ENCODE data around the gene LRRN4.

Gene LRRN4

DNA sequence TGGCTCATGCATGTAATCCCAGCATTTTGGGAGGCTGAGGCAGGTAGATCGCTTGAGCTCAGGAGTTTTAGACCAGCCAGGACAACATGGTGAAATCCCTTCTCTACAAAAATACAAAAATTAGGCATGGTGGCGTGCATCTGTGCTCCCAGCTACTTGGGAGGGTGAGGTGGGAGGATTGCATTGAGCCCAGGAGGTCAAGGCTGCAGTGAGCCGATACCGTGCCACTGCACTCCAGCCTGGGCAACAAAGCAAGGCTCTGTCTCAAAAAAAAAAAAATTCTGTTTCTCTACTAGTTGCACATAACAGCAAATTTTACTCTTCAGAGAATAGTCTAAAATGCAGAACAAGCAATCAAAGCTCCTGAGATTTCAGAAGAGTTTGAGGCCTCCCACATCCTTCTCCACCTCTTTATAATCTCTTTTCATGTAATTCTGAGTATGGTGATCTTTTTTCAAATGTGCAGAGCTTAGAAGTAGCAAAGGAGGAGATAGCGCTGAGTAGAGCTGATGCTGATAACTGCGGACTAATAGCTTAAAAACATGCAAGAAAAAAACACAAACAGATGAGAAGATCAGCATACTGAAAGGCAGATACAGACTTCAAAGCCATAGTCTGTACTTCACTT lies 23.3 kb downstream of the LRRN4 start:
- no peak for DNase-seq (ENCODE audit: low read depth in 2 of 2)

DNA sequence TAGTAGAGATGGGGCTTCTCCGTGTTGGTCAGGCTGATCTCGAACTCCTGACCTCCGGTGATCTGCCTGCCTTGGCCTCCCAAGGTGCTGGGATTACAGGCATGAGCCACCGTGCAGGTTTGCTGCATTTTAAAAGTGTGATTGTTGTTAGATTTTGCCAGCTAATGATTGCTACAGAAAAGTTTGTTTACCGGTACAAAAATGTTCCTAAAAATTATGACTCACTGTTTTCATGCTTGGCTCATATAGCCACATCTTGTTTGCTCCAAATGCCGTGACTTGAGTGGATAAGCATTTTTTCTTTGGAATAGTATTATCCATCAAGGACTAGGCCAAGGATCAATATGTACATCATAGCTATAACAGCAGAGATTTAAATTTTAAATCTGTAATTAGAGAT lies 24.3 kb downstream of the LRRN4 start:
- DNase-seq (ENCODE audit: low read depth in 2 of 2) = no peak

DNA sequence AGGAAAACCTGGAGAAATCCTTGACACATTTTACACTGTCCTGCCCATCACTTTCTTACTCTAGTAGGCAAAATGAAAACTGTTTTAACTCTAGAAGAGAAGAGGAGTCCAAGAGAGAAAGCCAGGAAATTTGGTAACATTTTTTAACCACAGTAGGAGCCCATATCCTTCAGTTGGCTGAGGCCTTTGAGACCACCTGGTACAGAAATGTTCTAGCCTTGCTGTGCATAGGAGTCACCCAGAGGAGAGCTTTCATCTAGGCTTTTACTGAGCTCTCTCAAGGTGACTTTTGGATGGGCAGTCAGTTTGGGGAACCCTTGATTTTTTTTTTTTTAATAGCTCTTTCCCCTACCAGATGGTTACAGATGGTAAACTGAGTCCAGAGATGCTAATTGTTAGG lies 25.0 kb downstream of the LRRN4 start:
- no peak for DNase-seq (ENCODE audit: low read depth in 2 of 2)

DNA sequence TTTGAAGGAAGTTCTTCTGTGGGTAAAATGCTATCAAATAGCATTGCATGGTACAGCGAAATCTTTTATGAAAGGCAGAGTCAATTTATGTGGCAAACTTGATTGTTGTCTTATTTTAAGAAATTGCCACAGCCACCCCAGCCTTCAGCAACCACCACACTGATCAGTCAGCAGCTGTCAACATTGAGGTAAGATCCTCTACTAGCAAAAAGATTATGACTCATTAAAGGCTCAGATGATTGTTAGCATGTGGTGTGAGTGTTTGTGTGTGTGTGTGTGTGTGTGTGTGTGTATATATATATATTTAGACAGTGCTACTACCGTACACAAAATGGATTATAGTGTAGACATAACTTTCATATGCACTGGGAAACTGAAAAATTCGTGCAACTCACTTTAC lies 27.8 kb downstream of the LRRN4 start:
- DNase-seq (ENCODE audit: low read depth in 2 of 2) = no peak

DNA sequence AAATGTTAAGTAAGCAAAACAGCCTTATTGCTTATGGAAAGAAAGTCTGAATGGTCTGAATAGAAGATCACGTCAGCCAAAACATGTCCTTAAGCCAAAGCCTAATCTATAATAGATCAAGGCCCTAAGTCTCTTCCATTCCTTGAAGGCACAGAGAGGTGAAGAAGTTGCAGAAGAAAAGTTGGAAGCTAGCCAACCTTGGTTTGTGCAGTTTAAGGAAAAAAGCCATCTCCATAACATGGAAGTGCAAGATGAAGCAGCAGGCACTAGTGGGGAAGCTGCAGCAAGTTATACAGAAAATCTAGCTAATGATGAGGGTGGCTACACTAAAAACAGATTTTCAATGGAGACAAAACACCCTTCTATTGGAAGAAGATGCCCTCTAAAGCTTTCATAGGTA lies 29.1 kb downstream of the LRRN4 start:
- DNase-seq (ENCODE audit: low read depth in 2 of 2) = no peak

DNA sequence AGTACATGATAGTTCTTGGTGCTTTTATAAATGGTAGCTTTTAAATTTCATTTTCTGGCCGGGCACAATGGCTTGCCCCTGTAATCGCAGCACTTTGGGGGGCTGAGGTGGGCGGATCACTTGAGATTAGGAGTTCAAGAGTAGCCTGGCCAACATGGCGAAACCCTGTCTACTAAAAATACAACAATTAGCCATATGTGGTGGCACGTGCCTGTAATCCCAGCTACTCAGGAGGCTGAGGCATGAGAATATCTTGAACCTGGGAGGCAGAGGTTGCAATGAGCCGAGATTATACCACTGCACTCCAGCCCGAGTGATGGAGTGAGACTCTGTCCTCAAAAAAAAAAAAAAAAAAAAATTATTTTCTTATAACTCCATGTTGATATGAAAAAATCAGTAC lies 36.0 kb downstream of the LRRN4 start:
- no peak for DNase-seq (ENCODE audit: low read depth in 2 of 2)

DNA sequence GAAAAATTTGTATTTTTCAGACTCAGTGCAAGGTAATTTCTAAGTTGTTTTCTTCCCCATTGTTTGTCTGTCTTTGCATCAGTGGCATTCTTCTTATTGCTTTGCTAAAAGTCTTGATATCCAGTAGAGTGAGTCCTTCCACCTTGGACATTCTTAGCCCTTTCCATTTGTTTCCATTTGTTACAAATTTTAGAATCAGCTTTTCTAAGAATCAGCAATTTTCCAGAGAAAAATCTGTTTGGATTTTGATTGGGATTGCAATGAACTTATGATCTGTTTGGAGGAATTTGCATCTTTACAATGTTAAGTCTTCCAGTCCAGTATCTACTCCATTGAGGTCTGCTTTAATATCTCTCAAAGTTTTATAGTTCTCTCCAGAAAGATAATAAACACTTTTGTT lies 36.4 kb downstream of the LRRN4 start:
- no peak for DNase-seq (ENCODE audit: low read depth in 2 of 2)

DNA sequence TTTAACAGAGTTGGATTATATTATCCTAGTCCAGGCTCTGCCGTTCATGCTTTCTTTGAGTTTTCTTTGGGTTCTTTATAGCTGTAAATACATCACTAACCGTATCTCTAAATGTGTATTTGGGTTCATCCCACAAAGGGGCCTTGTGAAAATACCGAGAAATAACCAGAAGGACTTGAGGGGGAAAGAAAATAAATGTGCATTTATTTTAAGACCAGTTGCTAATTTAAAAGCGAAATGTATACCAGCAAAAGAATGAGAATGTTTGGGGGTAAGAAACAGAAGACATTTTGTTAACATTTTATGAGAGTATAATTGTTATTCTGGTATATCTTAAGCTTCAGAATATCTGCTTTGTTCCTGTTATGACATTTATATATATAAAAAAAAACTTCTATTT lies 38.9 kb downstream of the LRRN4 start:
- no peak for DNase-seq (ENCODE audit: low read depth in 2 of 2)

DNA sequence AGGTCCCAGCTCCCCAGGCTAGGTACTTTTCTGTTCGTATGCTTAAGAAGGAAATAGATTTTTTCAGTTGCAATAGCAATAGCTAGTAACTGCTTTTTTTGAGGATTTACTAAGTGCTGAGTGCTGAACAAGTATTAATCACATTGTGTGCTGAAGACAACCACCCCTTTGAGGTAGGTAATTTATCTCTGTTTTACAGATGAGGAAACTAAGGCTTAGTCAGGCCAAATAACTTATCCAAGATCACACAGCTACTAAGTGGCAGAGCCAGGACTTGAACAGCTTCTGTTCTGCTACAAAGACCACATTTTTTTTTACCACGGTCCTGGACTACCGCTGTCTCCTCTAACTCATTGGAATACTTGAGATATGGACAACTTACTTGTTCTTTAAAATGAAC lies 39.8 kb downstream of the LRRN4 start:
- DNase-seq (ENCODE audit: low read depth in 2 of 2) = no peak

DNA sequence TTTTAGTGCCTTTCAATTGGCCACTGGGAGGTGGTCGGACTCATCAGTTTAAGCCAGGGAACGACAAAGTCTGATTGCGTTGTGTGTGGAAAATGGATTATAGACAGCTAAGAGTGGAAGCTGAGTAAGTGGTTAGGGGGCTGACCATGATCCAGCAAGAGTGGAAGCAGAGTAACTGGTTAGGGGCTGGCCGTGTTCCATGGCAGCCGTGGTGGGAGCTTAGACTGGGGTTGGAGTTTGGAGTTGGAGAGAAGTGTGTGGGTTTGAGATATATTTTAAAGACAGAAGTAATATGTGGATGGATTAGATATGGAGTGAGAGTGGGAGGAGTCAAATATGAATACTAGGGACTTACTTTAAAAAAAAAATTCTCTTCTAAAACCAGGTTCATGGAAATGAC lies 41.7 kb downstream of the LRRN4 start:
- DNase-seq (ENCODE audit: low read depth in 2 of 2) = no peak

DNA sequence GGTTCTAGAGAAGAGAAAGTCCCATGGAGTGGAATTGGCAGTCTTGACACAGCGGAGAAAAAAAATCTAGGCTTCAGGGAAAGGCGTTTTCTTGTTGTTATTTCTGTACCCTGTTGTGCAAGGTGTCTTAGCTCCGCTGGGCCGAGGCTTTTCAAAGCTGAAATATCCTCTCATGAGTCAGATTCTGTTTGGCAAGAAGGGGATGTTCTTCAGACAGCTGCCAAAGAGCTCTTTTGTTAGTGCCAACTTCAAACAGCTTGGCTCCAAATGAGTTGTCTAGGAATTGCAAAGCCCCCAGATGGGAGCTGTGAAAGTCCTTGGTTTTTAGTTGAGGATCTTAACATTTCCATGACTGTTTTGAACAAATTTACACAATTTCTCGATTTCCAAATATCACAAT lies 45.6 kb downstream of the LRRN4 start:
- DNase-seq (ENCODE audit: low read depth in 2 of 2) = no peak

DNA sequence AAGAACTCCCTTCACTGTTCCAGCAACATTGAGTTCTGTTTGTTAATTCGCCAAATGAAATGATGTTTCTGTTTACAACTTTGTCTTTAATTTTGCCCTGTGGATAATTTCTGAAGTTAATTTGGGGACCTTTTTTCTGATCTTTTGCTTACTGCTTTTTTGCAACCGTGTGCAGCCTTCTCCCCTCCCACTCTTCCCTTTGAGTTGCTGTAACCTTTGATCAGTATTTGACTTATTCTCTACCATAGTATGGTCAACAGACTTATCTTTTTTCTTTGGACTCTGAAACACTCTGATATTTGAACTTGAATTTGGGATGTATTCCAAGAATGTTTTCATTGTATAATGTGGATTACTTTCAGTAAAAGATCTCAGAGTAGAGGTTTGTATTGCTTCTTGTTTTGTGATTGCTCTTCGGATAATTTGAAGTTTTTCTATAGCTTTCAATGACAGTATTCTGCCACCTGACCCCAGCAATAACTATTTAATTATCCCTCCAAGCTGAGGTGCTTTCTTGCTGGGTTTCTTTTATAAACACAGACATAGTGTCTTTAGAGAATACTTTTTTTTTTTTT lies 46.2 kb downstream of the LRRN4 start:
- DNase-seq (ENCODE audit: low read depth in 2 of 2) = no peak

DNA sequence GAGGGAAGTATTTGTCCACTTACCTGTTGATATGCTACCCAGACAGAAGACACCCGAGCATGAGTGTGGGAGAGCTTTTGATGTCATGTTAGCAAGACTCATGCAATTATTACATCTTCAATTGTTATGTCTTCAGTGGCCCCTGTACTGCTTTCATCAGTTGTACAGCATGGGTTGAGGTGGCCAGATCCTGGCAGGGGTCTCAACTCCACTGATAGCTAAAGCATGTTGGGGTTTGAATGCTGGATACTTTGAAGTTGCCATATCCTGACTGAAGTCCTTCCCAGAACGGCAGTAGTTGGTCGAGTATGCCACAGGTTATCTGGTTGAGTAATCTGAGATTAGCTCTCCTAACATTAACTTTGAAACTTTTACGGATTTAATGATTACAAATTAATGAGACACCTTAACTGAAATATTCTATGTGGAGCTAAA lies 46.7 kb downstream of the LRRN4 start:
- DNase-seq (ENCODE audit: low read depth in 2 of 2) = no peak

DNA sequence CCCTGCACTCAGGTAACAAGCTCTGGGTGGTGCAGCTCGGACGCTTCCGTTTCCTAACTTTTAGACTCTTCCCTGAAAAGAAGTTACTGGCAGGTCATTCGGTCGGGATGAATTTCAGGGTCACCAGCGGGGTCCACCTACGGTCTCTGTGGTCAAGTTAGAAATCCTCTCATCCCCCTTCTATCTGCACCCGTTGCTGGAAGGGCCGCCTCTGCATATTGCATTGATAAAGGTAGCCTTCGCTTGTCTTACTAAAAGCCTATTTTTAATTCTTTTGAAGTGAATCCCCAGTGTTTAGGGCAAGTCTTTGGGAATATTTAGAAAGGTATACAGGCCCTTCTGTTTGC lies 47.3 kb downstream of the LRRN4 start:
- no peak for DNase-seq (ENCODE audit: low read depth in 2 of 2)

DNA sequence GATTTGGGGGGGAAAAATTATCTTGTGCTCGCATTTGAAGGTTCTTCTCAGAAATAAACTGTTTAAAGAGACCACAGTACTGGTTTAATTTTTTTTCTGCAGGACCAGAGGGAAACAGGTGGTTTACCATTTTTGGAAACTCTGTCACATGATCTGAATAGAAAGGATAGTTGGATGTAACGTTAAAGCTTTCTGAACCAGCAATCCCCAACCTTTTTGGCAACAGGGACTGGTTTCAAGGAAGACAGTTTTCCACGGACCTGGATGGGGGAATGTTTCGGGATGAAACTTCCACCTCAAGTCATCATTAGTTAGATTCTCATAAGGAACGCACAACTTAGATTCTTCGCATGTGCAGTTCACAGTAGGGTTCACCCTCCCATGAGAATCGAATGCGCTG lies 53.0 kb downstream of the LRRN4 start:
- no peak for DNase-seq (ENCODE audit: low read depth in 2 of 2)

DNA sequence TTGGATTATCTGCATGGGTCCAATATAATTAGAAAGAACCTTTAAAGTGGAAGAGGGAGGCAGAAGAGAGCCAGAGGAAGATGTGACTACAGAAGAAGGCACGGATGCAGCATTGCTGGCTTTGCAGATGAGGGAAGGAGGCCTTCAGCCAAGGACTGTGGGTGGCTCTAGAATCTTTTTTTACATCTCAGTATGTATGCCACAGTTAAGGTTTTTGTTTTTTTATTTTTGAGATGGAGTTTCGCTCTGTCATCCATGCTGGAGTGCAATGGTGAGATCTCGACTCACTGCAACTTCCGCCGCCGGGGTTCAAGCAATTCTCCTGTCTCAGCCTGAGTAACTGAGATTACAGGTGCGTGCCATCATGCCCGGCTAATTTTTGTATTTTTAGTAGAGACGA lies 54.1 kb downstream of the LRRN4 start:
- DNase-seq (ENCODE audit: low read depth in 2 of 2) = no peak

DNA sequence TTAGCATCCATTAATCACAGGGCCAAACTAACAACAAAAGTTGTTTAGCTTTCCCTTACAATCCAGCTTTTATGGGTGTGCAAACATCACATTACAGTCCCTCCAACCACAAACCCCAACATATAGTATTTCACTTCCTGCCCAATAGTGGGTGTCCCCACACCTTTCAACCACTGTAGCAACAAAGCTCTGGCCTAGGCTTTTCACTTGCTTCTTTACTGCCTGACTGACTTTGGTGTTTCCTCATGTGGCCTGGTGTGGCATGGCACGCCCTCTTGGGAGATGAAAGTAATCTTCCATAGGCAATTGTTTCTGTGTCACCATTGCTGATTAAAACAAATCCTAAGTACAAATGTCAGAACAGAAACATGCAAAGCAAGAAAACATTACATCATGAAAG lies 57.1 kb downstream of the LRRN4 start:
- no peak for DNase-seq (ENCODE audit: low read depth in 2 of 2)

DNA sequence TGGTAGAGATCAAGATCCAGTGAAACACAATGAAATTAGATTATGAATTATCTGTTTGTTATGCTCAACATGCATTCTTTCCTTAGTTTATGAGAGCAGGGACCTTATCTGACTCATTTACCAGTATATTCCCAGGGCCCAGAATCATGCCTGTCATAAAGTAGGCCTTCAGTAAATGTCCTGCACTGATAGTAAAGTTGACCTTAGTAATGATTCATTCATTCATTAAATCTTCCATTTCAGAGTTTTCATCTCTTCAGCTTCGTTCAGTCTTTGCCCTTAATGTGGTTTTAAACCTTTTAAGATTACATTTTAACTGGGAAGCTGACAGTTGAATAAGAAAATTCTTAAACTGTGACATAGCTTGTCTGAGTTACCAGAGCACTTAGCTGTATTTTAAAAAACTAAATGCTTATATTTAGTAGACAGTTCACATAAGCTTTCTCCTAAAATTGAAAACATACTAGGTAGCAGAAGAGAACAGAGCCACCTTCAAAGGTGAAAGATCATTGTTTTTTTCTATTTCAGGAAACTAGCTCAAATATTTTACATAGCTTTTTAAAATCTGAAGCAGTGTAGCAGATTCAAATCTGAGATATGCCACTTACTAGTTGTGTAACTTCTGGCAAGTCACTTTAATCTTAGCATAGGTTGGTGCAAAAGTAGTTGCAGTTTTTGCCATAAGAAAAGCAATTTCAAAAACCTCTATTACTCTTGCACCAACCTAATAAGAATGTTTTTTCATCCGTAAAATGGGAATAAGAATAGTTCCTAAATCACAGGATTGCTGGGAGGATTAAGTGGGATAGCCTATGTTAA lies 62.0 kb downstream of the LRRN4 start:
- DNase-seq (ENCODE audit: low read depth in 2 of 2) = no peak

DNA sequence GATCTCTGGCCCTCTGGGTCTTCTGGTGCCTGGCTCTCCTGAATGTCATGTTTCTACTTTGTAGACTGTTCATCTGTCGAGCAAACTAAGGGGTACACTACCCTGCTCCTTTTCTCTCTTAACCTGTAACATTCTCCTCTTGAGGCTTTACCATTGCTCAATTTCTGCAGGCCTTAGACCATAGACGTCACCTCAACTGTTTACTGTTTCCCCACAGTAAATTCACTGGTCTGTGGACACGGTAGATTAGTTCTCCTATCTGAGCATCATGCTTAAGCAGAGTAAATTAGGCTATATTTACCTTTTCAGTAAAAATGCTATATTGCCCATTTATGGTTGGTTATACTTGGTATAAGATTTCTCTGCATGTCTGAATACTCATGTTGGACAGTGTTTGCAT lies 62.9 kb downstream of the LRRN4 start:
- no peak for DNase-seq (ENCODE audit: low read depth in 2 of 2)
